OCI-LY1 (cell line): ENCODE data around the gene PRUNE2.

Experiments
- H2AFZ ChIP-seq: fragments of 200-600 bp; sonication (generic), shearing (Covaris generic); 2 replicates; pipeline ENCODE4 v1.6.0; 2014; ENCODE audit warnings: antibody characterized with exemption, mild to moderate bottlenecking, low read length
- H3F3A ChIP-seq: fragments of 200-600 bp; sonication (generic), shearing (Covaris generic); 2 replicates; pipeline ENCODE4 v1.6.0; 2014; ENCODE audit warnings: mild to moderate bottlenecking, antibody characterized with exemption, low read length, moderate library complexity; ENCODE audit not compliant: insufficient read depth
- H3K27ac ChIP-seq: fragments of 200-600 bp; sonication (generic); 2 replicates; pipeline ENCODE4 v1.5.1; 2014; ENCODE audit warnings: low read length, mixed run types, mild to moderate bottlenecking, low read depth; ENCODE audit not compliant: poor library complexity, severe bottlenecking
- H3K27me3 ChIP-seq: fragments of 200-600 bp; sonication (generic); 2 replicates; pipeline ENCODE4 v1.6.0; 2014; ENCODE audit warnings: antibody characterized with exemption, mild to moderate bottlenecking, low read length, moderate library complexity; ENCODE audit not compliant: insufficient read depth
- H3K36me3 ChIP-seq: fragments of 200-600 bp; sonication (generic); 2 replicates; pipeline ENCODE4 v1.6.1; 2014; ENCODE audit warnings: mild to moderate bottlenecking, antibody characterized with exemption, low read length, moderate library complexity, mixed read lengths; ENCODE audit not compliant: insufficient read depth
- H3K4me1 ChIP-seq: fragments of 200-600 bp; sonication (generic); 2 replicates; pipeline ENCODE4 v1.5.1; 2014; ENCODE audit warnings: mild to moderate bottlenecking, low read length, moderate library complexity; ENCODE audit not compliant: insufficient read depth, severe bottlenecking
- H3K4me2 ChIP-seq: fragments of 200-600 bp; sonication (generic), shearing (Covaris generic); 2 replicates; pipeline ENCODE4 v1.6.1; 2014; ENCODE audit warnings: low read length
- H3K4me3 ChIP-seq: fragments of 200-600 bp; sonication (generic); 2 replicates; pipeline ENCODE4 v1.5.1; 2014; ENCODE audit warnings: low read length, low read depth, mild to moderate bottlenecking, mixed read lengths; ENCODE audit not compliant: poor library complexity, severe bottlenecking
- H3K79me2 ChIP-seq: fragments of 200-600 bp; shearing (Covaris generic); 2 replicates; pipeline ENCODE4 v1.6.1; 2016; ENCODE audit warnings: mixed run types, low read length, mixed read lengths; ENCODE audit not compliant: insufficient read depth
- H3K9ac ChIP-seq: fragments of 200-600 bp; sonication (generic), shearing (Covaris generic); 2 replicates; pipeline ENCODE4 v1.6.1; 2014; ENCODE audit warnings: mild to moderate bottlenecking, low read length, mixed read lengths
- H3K9me2 ChIP-seq: fragments of 200-600 bp; sonication (generic), shearing (Covaris generic); 2 replicates; pipeline ENCODE4 v1.6.1; 2014; ENCODE audit warnings: low read depth, mild to moderate bottlenecking, low read length, mixed read lengths
- H3K9me3 ChIP-seq: fragments of 200-600 bp; shearing (Covaris generic); 2 replicates; pipeline ENCODE4 v1.6.1; 2014; ENCODE audit warnings: low read length, mixed read lengths
- H4K20me1 ChIP-seq: fragments of 200-600 bp; sonication (generic), shearing (Covaris generic); 2 replicates; pipeline ENCODE4 v1.6.0; 2016; ENCODE audit warnings: mild to moderate bottlenecking, low read length; ENCODE audit not compliant: insufficient read depth
- CTCF ChIP-seq: fragments of 200-600 bp; sonication (generic), shearing (Covaris generic); IDR thresholded peaks from 2 replicates; pipeline ENCODE4 v1.5.1; 2017; ENCODE audit warnings: mild to moderate bottlenecking, antibody characterized with exemption, low read length, moderate library complexity, mixed read lengths
- EZH2 ChIP-seq: fragments of 200-600 bp; sonication (generic), shearing (Covaris generic); IDR thresholded peaks from 2 replicates; pipeline ENCODE4 v1.8.0; 2017; ENCODE audit warnings: borderline replicate concordance, mixed run types, mild to moderate bottlenecking, antibody characterized with exemption, low read length, moderate library complexity, mixed read lengths

Gene PRUNE2

GRCh38 chr9:76900884-76901440 is 5.0 kb downstream of the PRUNE2 start:
- H3K9ac ChIP-seq, result no peak overlapping the region
- no peak overlapping the region for H3K4me2 ChIP-seq
- H4K20me1 ChIP-seq, result no peaks in the 10 kb centered on the region
- H3K27me3 ChIP-seq, result 0 out of 2 replicates have a peak, but pooled peaks cover 4% of the 10 kb centered on the region
- H3K4me1 ChIP-seq, result no peaks in the 10 kb centered on the region
- no peaks in the 10 kb centered on the region for H3K9me2 ChIP-seq
- no peaks in the 10 kb centered on the region for H3K9me3 ChIP-seq
- TF ChIP-seq CTCF, result no peak
- TF ChIP-seq EZH2, result no peak
- H3K4me3 ChIP-seq, result no peak overlapping the region
- no peaks in the 10 kb centered on the region for H3K79me2 ChIP-seq
- H3K36me3 ChIP-seq, result no peaks in the 10 kb centered on the region
- H3F3A ChIP-seq, result no peaks in the 10 kb centered on the region
- no peak overlapping the region for H3K27ac ChIP-seq
- H2AFZ ChIP-seq, result no peak overlapping the region

GRCh38 chr9:76898786-76899185 is 7.1 kb downstream of the PRUNE2 start:
- no peaks in the 10 kb centered on the region for H3K4me1 ChIP-seq
- no peak overlapping the region for H2AFZ ChIP-seq
- H3K79me2 ChIP-seq, result no peaks in the 10 kb centered on the region
- H3K4me2 ChIP-seq, result no peak overlapping the region
- no peaks in the 10 kb centered on the region for H4K20me1 ChIP-seq
- no peak overlapping the region for H3K4me3 ChIP-seq
- H3F3A ChIP-seq, result no peaks in the 10 kb centered on the region
- no peak overlapping the region for H3K27ac ChIP-seq
- H3K9me3 ChIP-seq, result no peaks in the 10 kb centered on the region
- no peaks in the 10 kb centered on the region for H3K9me2 ChIP-seq
- H3K27me3 ChIP-seq, result no peaks in the 10 kb centered on the region
- TF ChIP-seq EZH2 (no peak), CTCF (no peak)
- no peaks in the 10 kb centered on the region for H3K36me3 ChIP-seq
- no peak overlapping the region for H3K9ac ChIP-seq

- Histone ChIP-seq H3K79me2 (no peaks in the 10 kb centered on the region), H3K4me2 (no peak overlapping the region), H3K27me3 (no peaks in the 10 kb centered on the region), H3K4me3 (no peak overlapping the region), H2AFZ (no peak overlapping the region), H3K27ac (no peak overlapping the region), H3K9ac (no peak overlapping the region), H3K9me2 (no peaks in the 10 kb centered on the region), H3K36me3 (no peaks in the 10 kb centered on the region), H4K20me1 (no peaks in the 10 kb centered on the region), H3F3A (no peaks in the 10 kb centered on the region), H3K9me3 (no peaks in the 10 kb centered on the region), H3K4me1 (no peaks in the 10 kb centered on the region)
- no peak for TF ChIP-seq EZH2
- TF ChIP-seq CTCF, result no peak
Observed at GRCh38 chr9:76897804-76898525, 7.9 kb downstream of the PRUNE2 start.
